ENCODE data around the gene SWAP70.

GRCh38 chr11:9787981-9788521, 124.2 kb downstream of the SWAP70 start:
- no peak for TF ChIP-seq EHMT2 (IDR thresholded peaks at IDR 0.05)
- TF ChIP-seq POLR2AphosphoS5 (IDR thresholded peaks at IDR 0.05; ENCODE audit: control insufficient read depth, insufficient read depth, low read depth, low read length): no peak
- TF ChIP-seq CREB1 (IDR thresholded peaks at IDR 0.05): no peak
- no peak for TF ChIP-seq CREB1 (CRISPR knock-in tag; IDR thresholded peaks at IDR 0.05)
- TF ChIP-seq HNRNPL (IDR thresholded peaks at IDR 0.05; ENCODE audit: low read depth, low read length): no peak
- TF ChIP-seq SRSF9 (IDR thresholded peaks at IDR 0.05; ENCODE audit: borderline replicate concordance, low read depth, low read length): no peak
- no peak for TF ChIP-seq ZNF253 (CRISPR knock-in tag; conservative IDR thresholded peaks at IDR 0.05)
- no peak for TF ChIP-seq ARID2 (IDR thresholded peaks at IDR 0.05)

Data from K562 (cell line).